Lower leg skin (tissue), 4 donors: ENCODE results near the gene PIK3CB. TPM values are rescaled to one million over a fixed set of nuclear protein-coding genes. Genes with fewer than 3 reads are reported as not detected.

Experiments used
- DNase-seq, 2 donors: peaks; one replicate each; pipeline ENCODE4 v3.0.0-alpha.2; 2019; ENCODE audit warnings: low spot score in 2 of 2
- H3K4me3 ChIP-seq: fragments of 200-600 bp; sonication (generic); 2 replicates; pipeline ENCODE4 v1.5.1; 2017; ENCODE audit warnings: mild to moderate bottlenecking, low read depth; ENCODE audit not compliant: poor library complexity, severe bottlenecking
- CTCF ChIP-seq, 3 donors: fragments of 450-650 bp; IDR thresholded peaks; one replicate each; pipeline ENCODE4 v1.5.1; 2016; ENCODE audit warnings: antibody characterized with exemption in 3 of 3, mild to moderate bottlenecking in 3 of 3, moderate library complexity in 2 of 3
- POLR2A ChIP-seq, 2 donors: fragments of 450-650 bp; IDR thresholded peaks; one replicate each; pipeline ENCODE4 v1.6.1; 2016 to 2017; ENCODE audit warnings: antibody characterized with exemption in 2 of 2, mild to moderate bottlenecking in 1 of 2, moderate library complexity in 1 of 2
- WGBS, 2 donors: methylation state at CpG; one replicate each; pipeline ENCODE4 v1.1.5; 2018; 5-methylcytosine and 5-hydroxymethylcytosine counted together
- intact Hi-C: fragments of 100-400 bp; cut with DNase I; formaldehyde crosslinking; loops from one replicate; pipeline ENCODE4 v1.15.0; 2023; ENCODE audit warnings: low total_unique reads
- total RNA-seq, 4 donors: library from RNA; depleted of rRNA; stranded (reverse); fragments of >200 nt; gene quantifications; one replicate each; pipeline ENCODE4 v1.1.0, GENCODE V29; 2016

PIK3CB gene
- total RNA-seq, 4 donors from 2014 or later, result 33.8 to 56.1 (median 50.6) TPM

- H3K4me3 ChIP-seq, result no peak overlapping the region
- no peak for TF ChIP-seq POLR2A (IDR thresholded peaks at IDR 0.05)
- WGBS, 2 donors, result 92 to 94% methylated on average over 2 of the region's 2 CpGs
- no peak for DNase-seq
- intact Hi-C loops, result no loop called here
Observed at GRCh38 chr3:138717348-138717747, 117.4 kb downstream of the PIK3CB start.

GRCh38 chr3:138712086-138712485 lies 122.6 kb downstream of the PIK3CB start:
- no peak for DNase-seq
- intact Hi-C loops, result no loop called here
- no peak for TF ChIP-seq CTCF (IDR thresholded peaks at IDR 0.05)
- no peak for TF ChIP-seq POLR2A (IDR thresholded peaks at IDR 0.05)
- no peak overlapping the region for H3K4me3 ChIP-seq
- WGBS, 2 donors, result 79 to 85% methylated on average over 4 of the region's 4 CpGs

GRCh38 chr3:138705675-138706074 lies 129.1 kb downstream of the PIK3CB start:
- TF ChIP-seq CTCF (IDR thresholded peaks at IDR 0.05), result no peak
- TF ChIP-seq POLR2A (IDR thresholded peaks at IDR 0.05), result no peak
- no peak for DNase-seq
- 95 to 96% methylated on average over 1 of the region's 1 CpG for WGBS, 2 donors
- intact Hi-C loops, result no loop called here
- H3K4me3 ChIP-seq, result no peak overlapping the region

GRCh38 chr3:138696666-138697370 lies 137.9 kb downstream of the PIK3CB start:
- TF ChIP-seq CTCF (IDR thresholded peaks at IDR 0.05) (no peak), POLR2A (IDR thresholded peaks at IDR 0.05) (no peak)
- no peak for DNase-seq
- 85 to 92% methylated on average over 1 of the region's 1 CpG for WGBS, 2 donors
- no peak overlapping the region for H3K4me3 ChIP-seq
- intact Hi-C loops, result loop anchor here (5.0 kb wide), 1 partner anchor 220 kb away; no protein-coding TSS in a partner anchor

GRCh38 chr3:138694287-138695007 lies 140.3 kb downstream of the PIK3CB start:
- no peak overlapping the region for H3K4me3 ChIP-seq
- intact Hi-C loops, result loop anchor here (5.0 kb wide), 1 partner anchor 223 kb away; no protein-coding TSS in a partner anchor
- TF ChIP-seq POLR2A (IDR thresholded peaks at IDR 0.05), result no peak
- TF ChIP-seq CTCF (IDR thresholded peaks at IDR 0.05), result no peak
- no peak for DNase-seq
- WGBS, 2 donors, result 89 to 90% methylated on average over 8 of the region's 8 CpGs

- intact Hi-C loops, result no loop called here
- no peak for TF ChIP-seq POLR2A (IDR thresholded peaks at IDR 0.05)
- no peak for TF ChIP-seq CTCF (IDR thresholded peaks at IDR 0.05)
- 77 to 87% methylated on average over 3 of the region's 3 CpGs for WGBS, 2 donors
- H3K4me3 ChIP-seq, result no peak overlapping the region
- no peak for DNase-seq
Observed at GRCh38 chr3:138692152-138692551, 142.6 kb downstream of the PIK3CB start.
